ENCODE results near the gene EHBP1.

Gene EHBP1

GRCh38 chr2:62785216-62785615, 79.7 kb downstream of the EHBP1 start:
- no peak for DNase-seq

DNA sequence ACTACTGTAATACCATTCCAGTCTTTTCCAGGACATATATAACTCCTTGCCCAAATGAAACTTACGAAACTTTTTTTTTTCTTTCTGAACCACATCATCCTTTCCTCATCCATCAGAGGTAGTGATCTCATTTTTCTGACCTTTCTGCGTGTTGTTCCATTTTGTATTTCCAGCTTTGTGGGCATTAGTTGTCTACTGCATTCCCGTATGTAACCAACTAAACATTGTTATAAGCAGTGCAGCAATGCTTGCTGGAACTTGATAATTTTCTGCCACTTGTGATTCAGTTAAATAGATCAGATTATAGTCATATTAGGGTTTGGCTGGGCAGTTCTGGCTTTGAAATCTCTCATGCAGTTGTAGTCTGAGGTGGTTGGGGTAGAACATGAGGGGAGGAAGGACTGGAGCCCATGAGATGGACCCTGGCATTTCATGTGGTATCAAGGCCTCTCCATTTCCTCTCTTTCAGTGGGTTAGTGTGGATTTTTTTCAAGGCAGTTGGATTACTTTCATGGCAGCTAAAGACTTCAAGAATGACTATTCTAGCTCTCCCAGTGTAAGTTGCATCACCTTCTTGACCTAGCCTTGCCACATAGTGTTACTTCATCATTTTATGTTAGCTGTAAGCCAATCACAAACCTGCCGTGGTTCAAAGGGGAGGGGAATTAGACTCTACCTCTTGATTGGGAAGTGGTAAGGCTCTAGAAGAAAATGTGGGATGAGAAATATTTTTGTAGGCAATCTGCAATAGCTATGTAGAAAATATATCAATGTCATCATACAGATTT, 80.5 kb downstream of the EHBP1 start:
- DNase-seq = no peak

GRCh38 chr2:62787386-62787785, 81.9 kb downstream of the EHBP1 start:
- peak in 2 of 3 experiments; percentile 38 to 73 for DNase-seq

GRCh38 chr2:62789518-62789917, 84.0 kb downstream of the EHBP1 start:
- DNase-seq = no peak

- DNase-seq = no peak
Observed at GRCh38 chr2:62789918-62790317, 84.4 kb downstream of the EHBP1 start.

DNA sequence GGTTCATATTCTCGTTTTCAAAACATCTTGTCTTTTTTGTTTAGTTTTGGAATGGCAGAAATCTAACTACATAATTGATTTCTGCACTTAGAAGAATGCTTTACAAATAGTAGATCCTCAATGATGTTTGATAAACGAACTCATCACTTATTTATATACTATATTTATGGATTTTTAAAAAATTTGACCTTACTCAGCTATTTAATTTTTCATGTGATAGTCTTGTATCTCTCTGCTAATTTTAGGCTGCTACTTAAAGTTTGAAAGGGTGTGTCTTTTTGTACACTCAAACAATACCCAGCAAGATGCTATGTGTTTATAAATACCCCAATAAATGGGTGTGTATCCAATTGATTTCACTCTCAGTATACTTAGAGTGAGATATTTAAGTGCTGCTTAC, 86.9 kb downstream of the EHBP1 start:
- DNase-seq = no peak

DNA sequence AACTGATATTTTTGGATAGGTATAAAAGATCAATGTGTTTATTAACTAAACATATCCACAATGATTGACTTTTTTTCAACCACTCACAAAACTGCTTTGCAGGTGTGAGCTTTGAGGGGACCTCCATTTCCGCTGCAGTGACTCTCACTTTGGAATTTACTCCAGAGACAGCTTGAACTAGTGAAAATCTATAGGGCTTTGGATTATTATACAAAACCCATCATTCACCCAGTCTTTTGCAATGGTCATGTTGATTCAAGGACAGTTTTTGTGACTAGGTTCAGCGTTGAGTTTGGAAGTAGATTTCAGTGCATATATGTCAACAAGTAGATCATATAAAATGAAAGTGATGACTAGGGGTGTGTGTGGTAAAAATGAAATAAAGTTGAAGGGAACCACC, 87.7 kb downstream of the EHBP1 start:
- no peak for DNase-seq

- peak in 1 of 3 experiments; percentile 69 for DNase-seq
Observed at GRCh38 chr2:62794791-62795190, 89.3 kb downstream of the EHBP1 start.

GRCh38 chr2:62795341-62795740, 89.8 kb downstream of the EHBP1 start:
- DNase-seq = peak in 1 of 3 experiments; percentile 40

- no peak for DNase-seq
Observed at GRCh38 chr2:62797107-62797506, 91.6 kb downstream of the EHBP1 start.

DNA sequence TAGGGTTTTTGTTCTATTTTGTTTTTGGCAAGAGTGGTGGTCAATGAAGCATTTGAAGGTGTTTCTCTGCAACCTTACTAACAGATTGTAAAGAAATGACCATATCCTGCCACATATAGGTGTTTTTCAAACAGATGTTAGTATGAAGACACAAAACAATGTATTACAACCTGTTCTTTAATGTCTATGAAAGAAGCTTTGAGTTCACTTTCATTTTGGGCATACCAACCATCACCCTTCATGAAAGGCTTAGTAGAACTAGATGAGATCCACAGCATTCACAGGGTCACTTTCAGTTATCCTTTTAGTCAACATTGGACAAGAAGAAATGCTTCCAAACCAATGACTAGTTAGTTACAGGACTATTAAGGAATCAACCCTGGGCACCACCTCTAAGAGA, 95.1 kb downstream of the EHBP1 start:
- no peak for DNase-seq

DNA sequence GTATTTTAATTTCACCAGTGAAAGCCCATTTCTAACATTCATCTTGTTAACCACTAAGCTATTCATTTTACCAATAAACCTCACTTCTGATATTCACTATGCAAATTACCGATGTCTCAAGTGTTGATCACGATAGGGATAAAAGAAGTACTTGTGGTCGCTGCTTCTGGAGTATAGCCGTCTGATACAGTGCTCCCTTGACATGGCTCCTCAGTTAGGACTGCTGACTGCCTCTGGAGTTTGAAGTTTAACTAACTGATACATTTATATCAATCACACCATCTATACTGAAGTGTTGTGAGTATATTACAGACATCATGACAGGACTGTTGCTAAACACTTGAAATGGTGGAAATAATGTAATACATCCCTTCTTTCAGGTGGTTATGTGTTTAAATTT, 95.6 kb downstream of the EHBP1 start:
- no peak for DNase-seq

DNA sequence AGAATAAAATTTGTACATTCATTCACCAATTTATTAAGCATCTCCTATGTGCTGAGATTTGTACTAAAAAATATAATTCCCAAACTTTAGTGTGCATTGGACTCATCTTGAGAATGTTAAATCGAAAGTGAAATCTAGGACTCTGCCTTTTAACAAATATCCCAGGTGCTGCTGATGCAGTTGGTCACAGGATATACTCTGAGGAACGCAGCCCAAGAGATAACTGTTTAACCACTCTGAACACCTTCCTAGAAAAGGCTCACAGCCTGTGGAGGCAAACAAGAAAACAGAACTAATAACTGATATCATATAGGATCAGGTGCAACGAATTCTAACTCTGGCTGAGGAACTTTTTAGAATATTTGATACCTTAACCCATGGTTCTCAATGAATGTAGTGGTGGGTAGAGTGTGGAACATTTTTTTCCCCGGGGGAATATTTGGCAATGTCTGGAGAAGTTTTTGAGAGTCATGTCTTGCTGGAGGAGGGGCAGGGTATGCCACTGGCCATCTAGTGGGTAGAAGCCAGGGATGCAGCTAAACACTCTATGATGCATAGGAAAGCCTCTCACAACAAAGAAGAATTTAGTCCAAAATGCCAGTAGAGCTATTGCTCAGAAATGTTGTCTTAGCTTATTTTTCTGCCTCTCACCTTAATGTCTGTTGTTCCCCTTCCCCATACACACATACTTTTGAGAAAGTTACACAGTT, 96.5 kb downstream of the EHBP1 start:
- no peak for DNase-seq

- no peak for DNase-seq
Observed at GRCh38 chr2:62803961-62804360, 98.4 kb downstream of the EHBP1 start.

DNA sequence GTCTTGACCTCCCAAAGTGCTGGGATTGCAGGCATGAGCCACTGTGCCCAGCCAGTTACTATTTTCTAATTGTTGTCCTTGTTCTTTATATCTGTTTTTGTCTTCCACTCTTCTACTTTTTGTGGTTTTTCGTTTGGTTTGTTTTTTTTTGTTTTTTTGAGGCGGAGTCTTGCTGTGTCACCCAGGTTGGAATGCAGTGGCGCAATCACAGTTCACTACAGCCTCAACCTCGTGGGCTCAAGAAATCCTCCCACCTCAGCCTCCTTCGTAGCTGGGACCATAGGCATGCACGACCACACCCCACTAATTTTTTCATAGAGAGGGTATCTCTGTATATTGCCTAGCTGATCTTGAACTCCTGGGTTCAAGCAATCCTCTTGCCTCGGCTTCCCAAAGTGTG, 100.7 kb downstream of the EHBP1 start:
- no peak for DNase-seq

- no peak for DNase-seq
Observed at GRCh38 chr2:62808554-62808953, 103.0 kb downstream of the EHBP1 start.

- DNase-seq = no peak
Observed at GRCh38 chr2:62811086-62811485, 105.6 kb downstream of the EHBP1 start.

DNA sequence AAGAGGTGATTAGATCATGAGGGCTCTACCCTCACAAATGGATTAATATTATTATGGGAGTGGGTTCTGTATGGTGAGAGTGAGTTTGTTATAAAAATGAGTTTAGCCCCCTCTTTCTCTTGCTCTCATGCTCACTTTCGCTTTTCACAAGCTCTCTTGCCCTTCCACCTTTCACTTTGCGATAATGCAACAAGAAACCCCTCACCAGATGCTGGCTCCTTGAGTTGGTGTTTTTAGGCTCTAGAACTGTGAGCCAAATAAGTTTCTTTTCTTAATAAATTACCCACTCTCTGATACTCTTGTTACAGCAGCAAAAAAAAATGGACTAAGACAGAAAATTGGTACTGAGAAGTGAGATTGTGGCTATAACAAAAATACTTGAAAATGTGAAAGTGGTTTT, 106.5 kb downstream of the EHBP1 start:
- DNase-seq = no peak

DNA sequence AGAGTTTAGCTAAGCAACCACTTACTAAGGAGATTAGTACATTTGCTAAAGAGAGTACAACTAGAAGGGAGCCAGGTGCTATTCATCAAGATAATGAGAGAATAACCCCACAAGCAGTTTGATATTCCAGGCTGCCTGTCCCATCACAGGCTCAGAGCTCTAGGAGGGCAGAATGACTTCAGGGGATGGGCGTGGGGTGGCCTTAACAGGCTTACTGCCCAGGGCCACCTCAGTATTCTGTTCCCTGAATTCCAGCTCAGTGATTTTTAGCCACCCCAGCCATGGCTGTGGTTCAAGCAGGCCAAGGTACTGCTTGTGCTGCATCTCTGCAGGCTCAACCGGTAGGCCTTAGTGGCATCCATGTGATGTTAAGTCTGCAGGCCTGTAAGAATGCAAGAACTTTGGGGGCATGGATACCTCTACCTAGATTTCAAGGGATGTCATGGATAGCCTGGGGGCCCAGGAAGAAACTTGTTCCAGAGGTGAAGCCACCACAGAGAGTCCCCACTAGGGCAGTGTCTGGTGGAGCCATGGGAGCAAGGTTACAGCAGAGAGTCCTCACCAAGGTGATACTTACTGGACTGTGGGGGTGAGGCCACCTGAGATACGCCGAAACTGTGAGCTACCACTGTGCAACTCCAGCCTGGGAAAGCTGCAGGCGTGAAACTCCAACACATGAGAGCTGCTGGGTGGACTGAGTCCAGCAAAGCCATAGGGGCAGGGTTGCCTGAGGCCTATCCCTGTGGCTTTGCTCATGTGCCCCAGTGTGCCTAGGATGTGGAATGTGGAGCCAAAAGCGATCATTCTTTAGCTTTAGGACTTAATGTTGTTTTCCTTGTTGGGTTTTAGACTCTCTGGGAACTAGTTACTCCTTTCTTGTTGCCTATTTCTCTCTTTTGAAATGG, 107.7 kb downstream of the EHBP1 start:
- DNase-seq = no peak

GRCh38 chr2:62814123-62814522, 108.6 kb downstream of the EHBP1 start:
- DNase-seq = no peak

DNA sequence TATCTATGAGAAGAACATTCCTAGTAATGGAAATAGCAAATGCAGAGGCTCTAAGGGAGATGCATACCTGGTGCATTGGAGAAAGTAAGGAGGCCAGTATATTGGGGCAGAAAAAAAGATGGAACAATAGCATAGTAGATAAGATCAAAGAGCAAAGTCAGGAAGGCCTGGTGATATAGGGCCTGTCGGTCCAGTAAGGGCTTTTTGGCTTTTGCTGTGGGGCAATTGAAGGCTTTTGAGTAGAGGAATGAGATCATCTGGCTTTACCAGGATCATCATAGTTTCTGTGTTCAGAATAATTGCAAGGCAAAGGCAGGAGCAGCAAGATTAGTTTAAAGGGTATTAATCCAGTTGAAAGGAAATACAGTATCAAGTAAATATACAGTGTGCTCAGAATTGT, 111.8 kb downstream of the EHBP1 start:
- DNase-seq = no peak

- DNase-seq = no peak
Observed at GRCh38 chr2:62817995-62818713, 112.6 kb downstream of the EHBP1 start.

DNA sequence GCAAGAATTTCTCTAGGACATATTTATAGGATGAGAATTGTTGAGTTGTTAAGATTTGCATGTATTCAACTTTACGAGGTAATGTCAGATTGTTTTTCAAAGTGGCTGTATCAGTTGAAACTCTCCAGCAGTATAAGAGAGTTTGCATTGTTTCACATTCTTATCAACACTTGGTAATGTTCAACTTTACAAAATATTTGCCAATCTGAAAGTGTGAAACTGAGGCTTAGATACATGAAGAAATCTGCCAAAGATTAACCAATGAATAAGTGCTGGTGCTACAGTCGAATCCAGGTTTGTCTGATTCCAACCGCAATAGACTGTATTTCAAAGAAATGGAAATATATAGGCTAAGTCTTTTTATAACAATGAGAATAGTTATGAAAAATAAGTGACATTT, 117.0 kb downstream of the EHBP1 start:
- DNase-seq = no peak
